ENCODE results near the gene PTH1R.

PTH1R gene

GRCh38 chr3:46864061-46864881, 13.2 kb upstream of the PTH1R start:
- DNase-seq: no peak

GRCh38 chr3:46865031-46865507, 12.5 kb upstream of the PTH1R start:
- DNase-seq: peak in 1 of 14 donors; percentile 23

- DNase-seq: no peak
These were observed 12.0 kb upstream of the PTH1R start for GRCh38 chr3:46865546-46865945.

- no peak for DNase-seq
These were observed 11.4 kb upstream of the PTH1R start for GRCh38 chr3:46866032-46866595.

GRCh38 chr3:46866720-46867549, 10.6 kb upstream of the PTH1R start:
- peak in 12 of 14 donors; percentile 22 to 75 (median 36) for DNase-seq

GRCh38 chr3:46867550-46867898, 10.0 kb upstream of the PTH1R start:
- peak in 11 of 14 donors; percentile 14 to 82 (median 45) for DNase-seq

- no peak for DNase-seq
These were observed 9.2 kb upstream of the PTH1R start for GRCh38 chr3:46868287-46868686.

- DNase-seq: no peak
These were observed 8.6 kb upstream of the PTH1R start for GRCh38 chr3:46868948-46869347.

- DNase-seq: no peak
These were observed 8.1 kb upstream of the PTH1R start for GRCh38 chr3:46869440-46869839.

GRCh38 chr3:46870651-46871050, 6.9 kb upstream of the PTH1R start:
- no peak for DNase-seq

- no peak for DNase-seq
These were observed 6.3 kb upstream of the PTH1R start for GRCh38 chr3:46871222-46871621.

- DNase-seq: no peak
These were observed 4.0 kb upstream of the PTH1R start for GRCh38 chr3:46873521-46873920.

GRCh38 chr3:46874430-46874829, 3.1 kb upstream of the PTH1R start:
- no peak for DNase-seq

- no peak for DNase-seq
These were observed 2.0 kb upstream of the PTH1R start for GRCh38 chr3:46875560-46875959.

GRCh38 chr3:46876313-46877300, 914 bp upstream of the PTH1R start:
- DNase-seq: no peak

- no peak for DNase-seq
These were observed 1.4 kb downstream of the PTH1R start for GRCh38 chr3:46878781-46879436.

- DNase-seq: no peak
These were observed 3.5 kb downstream of the PTH1R start for GRCh38 chr3:46880884-46881595.

- peak in 2 of 14 donors; percentile 39 to 45 for DNase-seq
These were observed 4.3 kb downstream of the PTH1R start for GRCh38 chr3:46881596-46882376.

- peak in 3 of 14 donors; percentile 35 to 43 (median 39) for DNase-seq
These were observed 5.0 kb downstream of the PTH1R start for GRCh38 chr3:46882377-46883053.
